GM23338 (cell line): ENCODE data around the gene PIPOX. TPM values are rescaled to one million over a fixed set of nuclear protein-coding genes. Genes with fewer than 3 reads are reported as not detected.

Experiments used
- ATAC-seq: fragments of 200-7000 bp; cut with Tn5 transposase; 3 replicates; pipeline ENCODE4 v1.9.1; 2020
- DNase-seq: peaks from one replicate; pipeline ENCODE4 v3.0.0-alpha.2; 2015; ENCODE audit warnings: low spot score
- H2AFZ ChIP-seq: fragments of 200-600 bp; sonication (generic); 2 replicates; pipeline ENCODE4 v1.8.0; 2016; ENCODE audit warnings: antibody characterized with exemption, mild to moderate bottlenecking, moderate library complexity
- H3F3A ChIP-seq: fragments of 200-600 bp; sonication (generic); replicated peaks from 2 replicates; pipeline ENCODE4 v1.8.0; 2017; ENCODE audit warnings: antibody characterized with exemption, mixed run types, low read depth
- H3K27ac ChIP-seq: fragments of 200-600 bp; sonication (generic); 2 replicates; pipeline ENCODE4 v1.6.1; 2016; ENCODE audit warnings: low read depth
- H3K27me3 ChIP-seq: fragments of 200-600 bp; sonication (generic); 2 replicates; pipeline ENCODE4 v1.8.0; 2016; ENCODE audit warnings: mild to moderate bottlenecking, mixed run types, moderate library complexity; ENCODE audit not compliant: insufficient read depth
- H3K36me3 ChIP-seq: fragments of 200-600 bp; sonication (generic); 2 replicates; pipeline ENCODE4 v1.8.0; 2016; ENCODE audit warnings: mild to moderate bottlenecking; ENCODE audit not compliant: insufficient read depth
- H3K4me1 ChIP-seq: fragments of 200-600 bp; sonication (generic); 2 replicates; pipeline ENCODE4 v1.8.0; 2016; ENCODE audit warnings: mild to moderate bottlenecking, moderate library complexity; ENCODE audit not compliant: insufficient read depth
- H3K4me2 ChIP-seq: fragments of 200-600 bp; sonication (generic); 2 replicates; pipeline ENCODE4 v1.7.1; 2017; ENCODE audit warnings: mixed run types
- H3K4me3 ChIP-seq: fragments of 200-600 bp; sonication (generic); 2 replicates; pipeline ENCODE4 v1.6.1; 2016; ENCODE audit warnings: mixed run types
- H3K79me2 ChIP-seq: fragments of 200-600 bp; sonication (generic); replicated peaks from 2 replicates; pipeline ENCODE4 v1.8.0; 2017; ENCODE audit warnings: mild to moderate bottlenecking; ENCODE audit not compliant: insufficient read depth
- H3K9me2 ChIP-seq: fragments of 200-600 bp; sonication (generic); 2 replicates; pipeline ENCODE4 v1.8.0; 2017; ENCODE audit not compliant: insufficient read depth
- H4K20me1 ChIP-seq: fragments of 200-600 bp; sonication (generic); replicated peaks from 2 replicates; pipeline ENCODE4 v1.8.0; 2017; ENCODE audit warnings: mild to moderate bottlenecking; ENCODE audit not compliant: insufficient read depth
- H3K27ac Mint-ChIP-seq: 2 replicates; pipeline ENCODE4 v1.8.0; 2020; ENCODE audit warnings: inconsistent platforms, mild to moderate bottlenecking, moderate library complexity, mixed read lengths
- H3K27me3 Mint-ChIP-seq: 3 replicates; pipeline ENCODE4 v1.8.0; 2022; ENCODE audit warnings: low read depth, mild to moderate bottlenecking, moderate library complexity, mixed read lengths, inconsistent platforms; ENCODE audit not compliant: insufficient read depth, poor library complexity
- H3K36me3 Mint-ChIP-seq: 3 replicates; pipeline ENCODE4 v1.8.0; 2021; ENCODE audit warnings: low read depth, mild to moderate bottlenecking, inconsistent platforms, moderate library complexity, mixed read lengths
- H3K4me1 Mint-ChIP-seq: 3 replicates; pipeline ENCODE4 v1.8.0; 2020; ENCODE audit warnings: mild to moderate bottlenecking, inconsistent platforms, mixed read lengths
- H3K4me3 Mint-ChIP-seq: 3 replicates; pipeline ENCODE4 v1.8.0; 2021; ENCODE audit warnings: moderate library complexity, mild to moderate bottlenecking, inconsistent platforms, mixed read lengths
- H3K9me3 Mint-ChIP-seq: 3 replicates; pipeline ENCODE4 v1.8.0; 2020; ENCODE audit warnings: moderate library complexity, mild to moderate bottlenecking, inconsistent platforms, mixed read lengths
- CREB1 ChIP-seq: fragments of 250-450 bp; sonication (Bioruptor Pico); IDR thresholded peaks from 2 replicates; pipeline ENCODE4 v1.5.0; 2020; ENCODE audit warnings: low read depth, mild to moderate bottlenecking, moderate library complexity
- EZH2 ChIP-seq: fragments of 200-600 bp; sonication (generic); IDR thresholded peaks from one replicate; pipeline ENCODE4 v1.8.0; 2017; ENCODE audit warnings: antibody characterized with exemption, mild to moderate bottlenecking, low read depth; ENCODE audit not compliant: unreplicated experiment
- EZH2phosphoT487 ChIP-seq: fragments of 200-600 bp; sonication (generic); IDR thresholded peaks from one replicate; pipeline ENCODE4 v1.8.1; 2018; ENCODE audit warnings: antibody characterized with exemption; ENCODE audit not compliant: unreplicated experiment
- JUNB ChIP-seq: IDR thresholded peaks from one replicate; pipeline ENCODE4 v1.6.1; 2016; ENCODE audit warnings: antibody characterized with exemption; ENCODE audit not compliant: unreplicated experiment
- NANOG ChIP-seq: IDR thresholded peaks from 2 replicates; pipeline ENCODE4 v1.6.1; 2016; ENCODE audit warnings: antibody characterized with exemption, borderline replicate concordance
- POLR2AphosphoS5 ChIP-seq: IDR thresholded peaks from 2 replicates; pipeline ENCODE4 v1.6.1; 2016; ENCODE audit warnings: antibody characterized with exemption, low read depth
- STAT1 ChIP-seq: IDR thresholded peaks from one replicate; pipeline ENCODE4 v1.6.1; 2016; ENCODE audit warnings: antibody characterized with exemption; ENCODE audit not compliant: unreplicated experiment
- ZNF114 ChIP-seq: fragments of 250-450 bp; sonication (Bioruptor Pico); IDR thresholded peaks from 2 replicates; pipeline ENCODE4 v1.5.0; 2020; ENCODE audit warnings: mild to moderate bottlenecking, moderate library complexity
- ZNF331 ChIP-seq: fragments of 250-450 bp; sonication (Bioruptor Pico); IDR thresholded peaks from 2 replicates; pipeline ENCODE4 v1.5.0; 2020; ENCODE audit warnings: low read depth, mild to moderate bottlenecking, moderate library complexity
- polyA plus RNA-seq: library from polyadenylated mRNA; unstranded; fragments of >200 nt; fragmentation: Nextera tagmentation; extraction: Ambion mirVana; gene quantifications from 2 replicates; pipeline ENCODE4 v1.2.1, GENCODE V29; 2016
- total RNA-seq: library from RNA; depleted of rRNA; stranded (reverse); fragments of >200 nt; shearing (Covaris generic); gene quantifications from 2 replicates; pipeline ENCODE4 v1.2.3, GENCODE V29; 2014
- TF ChIP-seq, protein P1 (sequence below), 2 experiments: fragments of 200-600 bp in 1 of 2; sonication (generic) in 1 of 2; conservative IDR thresholded peaks; 2 replicates each; pipeline versions ENCODE4 v1.5.1 to v1.6.1; 2016 to 2017; ENCODE audit warnings: antibody characterized with exemption in 2 of 2, low read depth in 2 of 2, mild to moderate bottlenecking in 2 of 2, moderate library complexity in 1 of 2
- TF ChIP-seq, protein P2 (sequence below): IDR thresholded peaks from 2 replicates; pipeline ENCODE4 v1.6.1; 2016; ENCODE audit warnings: antibody characterized with exemption
- TF ChIP-seq, protein P3 (sequence below): fragments of 250-450 bp; sonication (Bioruptor Pico); IDR thresholded peaks from 2 replicates; pipeline ENCODE4 v1.5.0; 2020; ENCODE audit warnings: mild to moderate bottlenecking, moderate library complexity
- TF ChIP-seq, protein P4 (sequence below): IDR thresholded peaks from one replicate; pipeline ENCODE4 v1.6.1; 2018; ENCODE audit warnings: antibody characterized with exemption; ENCODE audit not compliant: unreplicated experiment

PIPOX gene
- total and polyA plus RNA-seq, 2 experiments from 2014 or later: 22.6 to 34.6 TPM

DNA sequence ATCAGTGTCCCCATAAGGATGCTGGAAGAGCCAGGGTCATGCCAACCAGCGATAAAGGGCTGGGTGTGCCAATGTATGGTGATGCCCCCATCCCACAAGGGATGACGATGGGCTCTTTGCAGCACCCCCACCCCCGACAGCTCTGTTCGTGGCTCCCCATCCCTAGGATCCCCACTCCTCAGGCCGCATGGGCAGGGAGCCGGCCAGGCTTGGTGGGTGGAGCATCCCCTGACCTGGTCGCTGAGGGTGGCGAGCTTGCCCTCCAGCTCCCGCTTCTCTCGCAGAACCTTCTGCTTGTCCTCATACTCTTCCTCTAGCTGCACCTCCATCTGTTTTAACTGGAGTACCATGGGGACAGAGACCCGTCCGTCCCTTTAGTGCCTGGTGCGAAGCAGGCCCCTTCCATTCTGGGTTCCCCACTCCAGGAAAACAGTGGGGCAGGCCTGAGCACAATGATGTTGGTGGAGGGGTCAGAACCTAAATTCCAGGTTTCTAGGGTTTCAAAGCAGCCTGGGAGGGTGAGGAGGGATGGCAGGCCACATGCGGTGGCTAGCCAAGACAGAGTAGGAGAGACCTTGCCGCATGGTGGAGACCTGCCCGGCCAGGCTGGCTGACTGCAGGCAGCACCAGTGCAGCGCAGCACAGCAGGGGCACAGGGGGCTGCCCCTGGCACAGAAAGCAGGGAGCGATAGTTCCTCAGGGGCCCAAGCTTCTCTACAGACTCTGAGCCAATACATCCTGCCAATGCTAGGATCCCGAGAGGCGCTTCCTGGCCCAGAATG, 50.3 kb downstream of the PIPOX start:
- Histone ChIP-seq H3K79me2 (no peaks in the 10 kb centered on the region), H3K27me3 (no peaks in the 10 kb centered on the region), H3K4me1 (peaks cover 5% of the 10 kb centered on the region; the same call in 1 of the 2 replicates), H3K27ac (no peak overlapping the region), H3K4me3 (no peak overlapping the region), H3F3A (peaks cover 6% of the 10 kb centered on the region; the same call in 1 of the 2 replicates), H3K9me2 (no peaks in the 10 kb centered on the region), H3K4me2 (no peak overlapping the region), H4K20me1 (no peaks in the 10 kb centered on the region), H2AFZ (no peak overlapping the region), H3K36me3 (no peaks in the 10 kb centered on the region; the same call in 1 of the 2 replicates)
- Mint-ChIP-seq H3K4me1 (peaks cover 32% of the 10 kb centered on the region), H3K27me3 (peaks cover 16% of the 10 kb centered on the region), H3K9me3 (peaks cover 3% of the 10 kb centered on the region; the same call in 1 of the 3 replicates), H3K36me3 (peaks cover 54% of the 10 kb centered on the region), H3K4me3 (no peak overlapping the region), H3K27ac (no peak overlapping the region)
- TF ChIP-seq ZNF331 (CRISPR knock-in tag) (no peak), NANOG (no peak), ZNF114 (CRISPR knock-in tag) (no peak), POLR2AphosphoS5 (no peak), STAT1 (no peak), EZH2phosphoT487 (no peak), EZH2 (no peak), CREB1 (CRISPR knock-in tag) (no peak), JUNB (no peak)
- TF ChIP-seq, protein P1, sequence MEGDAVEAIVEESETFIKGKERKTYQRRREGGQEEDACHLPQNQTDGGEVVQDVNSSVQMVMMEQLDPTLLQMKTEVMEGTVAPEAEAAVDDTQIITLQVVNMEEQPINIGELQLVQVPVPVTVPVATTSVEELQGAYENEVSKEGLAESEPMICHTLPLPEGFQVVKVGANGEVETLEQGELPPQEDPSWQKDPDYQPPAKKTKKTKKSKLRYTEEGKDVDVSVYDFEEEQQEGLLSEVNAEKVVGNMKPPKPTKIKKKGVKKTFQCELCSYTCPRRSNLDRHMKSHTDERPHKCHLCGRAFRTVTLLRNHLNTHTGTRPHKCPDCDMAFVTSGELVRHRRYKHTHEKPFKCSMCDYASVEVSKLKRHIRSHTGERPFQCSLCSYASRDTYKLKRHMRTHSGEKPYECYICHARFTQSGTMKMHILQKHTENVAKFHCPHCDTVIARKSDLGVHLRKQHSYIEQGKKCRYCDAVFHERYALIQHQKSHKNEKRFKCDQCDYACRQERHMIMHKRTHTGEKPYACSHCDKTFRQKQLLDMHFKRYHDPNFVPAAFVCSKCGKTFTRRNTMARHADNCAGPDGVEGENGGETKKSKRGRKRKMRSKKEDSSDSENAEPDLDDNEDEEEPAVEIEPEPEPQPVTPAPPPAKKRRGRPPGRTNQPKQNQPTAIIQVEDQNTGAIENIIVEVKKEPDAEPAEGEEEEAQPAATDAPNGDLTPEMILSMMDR (conservative IDR thresholded peaks at IDR 0.05; ENCODE audit: low read depth in 2 of 2): no peak
- TF ChIP-seq, protein P2, sequence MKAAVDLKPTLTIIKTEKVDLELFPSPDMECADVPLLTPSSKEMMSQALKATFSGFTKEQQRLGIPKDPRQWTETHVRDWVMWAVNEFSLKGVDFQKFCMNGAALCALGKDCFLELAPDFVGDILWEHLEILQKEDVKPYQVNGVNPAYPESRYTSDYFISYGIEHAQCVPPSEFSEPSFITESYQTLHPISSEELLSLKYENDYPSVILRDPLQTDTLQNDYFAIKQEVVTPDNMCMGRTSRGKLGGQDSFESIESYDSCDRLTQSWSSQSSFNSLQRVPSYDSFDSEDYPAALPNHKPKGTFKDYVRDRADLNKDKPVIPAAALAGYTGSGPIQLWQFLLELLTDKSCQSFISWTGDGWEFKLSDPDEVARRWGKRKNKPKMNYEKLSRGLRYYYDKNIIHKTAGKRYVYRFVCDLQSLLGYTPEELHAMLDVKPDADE: no peak
- TF ChIP-seq, protein P3, sequence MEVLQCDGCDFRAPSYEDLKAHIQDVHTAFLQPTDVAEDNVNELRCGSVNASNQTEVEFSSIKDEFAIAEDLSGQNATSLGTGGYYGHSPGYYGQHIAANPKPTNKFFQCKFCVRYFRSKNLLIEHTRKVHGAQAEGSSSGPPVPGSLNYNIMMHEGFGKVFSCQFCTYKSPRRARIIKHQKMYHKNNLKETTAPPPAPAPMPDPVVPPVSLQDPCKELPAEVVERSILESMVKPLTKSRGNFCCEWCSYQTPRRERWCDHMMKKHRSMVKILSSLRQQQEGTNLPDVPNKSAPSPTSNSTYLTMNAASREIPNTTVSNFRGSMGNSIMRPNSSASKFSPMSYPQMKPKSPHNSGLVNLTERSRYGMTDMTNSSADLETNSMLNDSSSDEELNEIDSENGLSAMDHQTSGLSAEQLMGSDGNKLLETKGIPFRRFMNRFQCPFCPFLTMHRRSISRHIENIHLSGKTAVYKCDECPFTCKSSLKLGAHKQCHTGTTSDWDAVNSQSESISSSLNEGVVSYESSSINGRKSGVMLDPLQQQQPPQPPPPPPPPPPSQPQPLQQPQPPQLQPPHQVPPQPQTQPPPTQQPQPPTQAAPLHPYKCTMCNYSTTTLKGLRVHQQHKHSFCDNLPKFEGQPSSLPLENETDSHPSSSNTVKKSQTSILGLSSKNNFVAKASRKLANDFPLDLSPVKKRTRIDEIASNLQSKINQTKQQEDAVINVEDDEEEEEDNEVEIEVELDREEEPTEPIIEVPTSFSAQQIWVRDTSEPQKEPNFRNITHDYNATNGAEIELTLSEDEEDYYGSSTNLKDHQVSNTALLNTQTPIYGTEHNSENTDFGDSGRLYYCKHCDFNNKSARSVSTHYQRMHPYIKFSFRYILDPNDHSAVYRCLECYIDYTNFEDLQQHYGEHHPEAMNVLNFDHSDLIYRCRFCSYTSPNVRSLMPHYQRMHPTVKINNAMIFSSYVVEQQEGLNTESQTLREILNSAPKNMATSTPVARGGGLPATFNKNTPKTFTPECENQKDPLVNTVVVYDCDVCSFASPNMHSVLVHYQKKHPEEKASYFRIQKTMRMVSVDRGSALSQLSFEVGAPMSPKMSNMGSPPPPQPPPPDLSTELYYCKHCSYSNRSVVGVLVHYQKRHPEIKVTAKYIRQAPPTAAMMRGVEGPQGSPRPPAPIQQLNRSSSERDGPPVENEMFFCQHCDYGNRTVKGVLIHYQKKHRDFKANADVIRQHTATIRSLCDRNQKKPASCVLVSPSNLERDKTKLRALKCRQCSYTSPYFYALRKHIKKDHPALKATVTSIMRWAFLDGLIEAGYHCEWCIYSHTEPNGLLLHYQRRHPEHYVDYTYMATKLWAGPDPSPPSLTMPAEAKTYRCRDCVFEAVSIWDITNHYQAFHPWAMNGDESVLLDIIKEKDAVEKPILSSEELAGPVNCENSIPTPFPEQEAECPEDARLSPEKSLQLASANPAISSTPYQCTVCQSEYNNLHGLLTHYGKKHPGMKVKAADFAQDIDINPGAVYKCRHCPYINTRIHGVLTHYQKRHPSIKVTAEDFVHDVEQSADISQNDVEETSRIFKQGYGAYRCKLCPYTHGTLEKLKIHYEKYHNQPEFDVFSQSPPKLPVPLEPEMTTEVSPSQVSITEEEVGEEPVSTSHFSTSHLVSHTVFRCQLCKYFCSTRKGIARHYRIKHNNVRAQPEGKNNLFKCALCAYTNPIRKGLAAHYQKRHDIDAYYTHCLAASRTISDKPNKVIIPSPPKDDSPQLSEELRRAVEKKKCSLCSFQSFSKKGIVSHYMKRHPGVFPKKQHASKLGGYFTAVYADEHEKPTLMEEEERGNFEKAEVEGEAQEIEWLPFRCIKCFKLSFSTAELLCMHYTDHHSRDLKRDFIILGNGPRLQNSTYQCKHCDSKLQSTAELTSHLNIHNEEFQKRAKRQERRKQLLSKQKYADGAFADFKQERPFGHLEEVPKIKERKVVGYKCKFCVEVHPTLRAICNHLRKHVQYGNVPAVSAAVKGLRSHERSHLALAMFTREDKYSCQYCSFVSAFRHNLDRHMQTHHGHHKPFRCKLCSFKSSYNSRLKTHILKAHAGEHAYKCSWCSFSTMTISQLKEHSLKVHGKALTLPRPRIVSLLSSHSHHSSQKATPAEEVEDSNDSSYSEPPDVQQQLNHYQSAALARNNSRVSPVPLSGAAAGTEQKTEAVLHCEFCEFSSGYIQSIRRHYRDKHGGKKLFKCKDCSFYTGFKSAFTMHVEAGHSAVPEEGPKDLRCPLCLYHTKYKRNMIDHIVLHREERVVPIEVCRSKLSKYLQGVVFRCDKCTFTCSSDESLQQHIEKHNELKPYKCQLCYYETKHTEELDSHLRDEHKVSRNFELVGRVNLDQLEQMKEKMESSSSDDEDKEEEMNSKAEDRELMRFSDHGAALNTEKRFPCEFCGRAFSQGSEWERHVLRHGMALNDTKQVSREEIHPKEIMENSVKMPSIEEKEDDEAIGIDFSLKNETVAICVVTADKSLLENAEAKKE (CRISPR knock-in tag): no peak
- TF ChIP-seq, protein P4, sequence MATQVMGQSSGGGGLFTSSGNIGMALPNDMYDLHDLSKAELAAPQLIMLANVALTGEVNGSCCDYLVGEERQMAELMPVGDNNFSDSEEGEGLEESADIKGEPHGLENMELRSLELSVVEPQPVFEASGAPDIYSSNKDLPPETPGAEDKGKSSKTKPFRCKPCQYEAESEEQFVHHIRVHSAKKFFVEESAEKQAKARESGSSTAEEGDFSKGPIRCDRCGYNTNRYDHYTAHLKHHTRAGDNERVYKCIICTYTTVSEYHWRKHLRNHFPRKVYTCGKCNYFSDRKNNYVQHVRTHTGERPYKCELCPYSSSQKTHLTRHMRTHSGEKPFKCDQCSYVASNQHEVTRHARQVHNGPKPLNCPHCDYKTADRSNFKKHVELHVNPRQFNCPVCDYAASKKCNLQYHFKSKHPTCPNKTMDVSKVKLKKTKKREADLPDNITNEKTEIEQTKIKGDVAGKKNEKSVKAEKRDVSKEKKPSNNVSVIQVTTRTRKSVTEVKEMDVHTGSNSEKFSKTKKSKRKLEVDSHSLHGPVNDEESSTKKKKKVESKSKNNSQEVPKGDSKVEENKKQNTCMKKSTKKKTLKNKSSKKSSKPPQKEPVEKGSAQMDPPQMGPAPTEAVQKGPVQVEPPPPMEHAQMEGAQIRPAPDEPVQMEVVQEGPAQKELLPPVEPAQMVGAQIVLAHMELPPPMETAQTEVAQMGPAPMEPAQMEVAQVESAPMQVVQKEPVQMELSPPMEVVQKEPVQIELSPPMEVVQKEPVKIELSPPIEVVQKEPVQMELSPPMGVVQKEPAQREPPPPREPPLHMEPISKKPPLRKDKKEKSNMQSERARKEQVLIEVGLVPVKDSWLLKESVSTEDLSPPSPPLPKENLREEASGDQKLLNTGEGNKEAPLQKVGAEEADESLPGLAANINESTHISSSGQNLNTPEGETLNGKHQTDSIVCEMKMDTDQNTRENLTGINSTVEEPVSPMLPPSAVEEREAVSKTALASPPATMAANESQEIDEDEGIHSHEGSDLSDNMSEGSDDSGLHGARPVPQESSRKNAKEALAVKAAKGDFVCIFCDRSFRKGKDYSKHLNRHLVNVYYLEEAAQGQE: no peak
- no peak for DNase-seq
- ATAC-seq: no peak
